Ishikawa (cell line): Measurements from ENCODE around the gene AKIRIN2.

Experiments used
- MAX ChIP-seq: IDR thresholded peaks from 2 replicates; pipeline ENCODE4 v1.6.1; 2012
- RAD21 ChIP-seq: IDR thresholded peaks from 2 replicates; pipeline ENCODE4 v1.6.1; 2012; ENCODE audit warnings: low read depth
- REST ChIP-seq: IDR thresholded peaks from 2 replicates; pipeline ENCODE4 v1.6.1; 2012; ENCODE audit warnings: low read depth, mild to moderate bottlenecking
- TAF1 ChIP-seq: IDR thresholded peaks from 2 replicates; pipeline ENCODE4 v1.6.1; 2012; ENCODE audit warnings: low read depth, mild to moderate bottlenecking
- TCF12 ChIP-seq: IDR thresholded peaks from 2 replicates; pipeline ENCODE4 v1.6.1; 2012; ENCODE audit warnings: low read depth
- TEAD4 ChIP-seq: IDR thresholded peaks from 2 replicates; pipeline ENCODE4 v1.6.1; 2012
- TF ChIP-seq, protein P1 (sequence below): IDR thresholded peaks from 2 replicates; pipeline ENCODE4 v1.6.1; 2012

DNA sequence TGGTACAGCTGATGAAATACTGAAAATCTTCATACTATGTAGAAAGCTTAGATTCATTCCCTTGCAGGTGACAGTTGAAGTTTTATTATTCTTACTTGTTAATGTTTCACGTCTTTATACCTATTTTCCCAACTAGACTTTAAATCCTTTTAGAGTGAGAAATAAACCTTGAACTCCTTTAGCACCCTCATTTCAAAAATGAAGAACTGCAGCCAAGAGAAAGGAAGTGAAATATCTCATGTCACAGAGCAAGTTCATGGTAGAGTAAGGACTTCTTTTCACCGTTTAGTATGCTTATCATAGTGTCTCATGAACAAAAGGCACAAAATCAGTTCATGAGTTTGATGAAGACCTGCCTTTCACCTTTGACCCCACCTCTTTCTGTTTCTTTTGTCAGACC, 73.6 kb downstream of the AKIRIN2 start:
- TF ChIP-seq, protein P1, sequence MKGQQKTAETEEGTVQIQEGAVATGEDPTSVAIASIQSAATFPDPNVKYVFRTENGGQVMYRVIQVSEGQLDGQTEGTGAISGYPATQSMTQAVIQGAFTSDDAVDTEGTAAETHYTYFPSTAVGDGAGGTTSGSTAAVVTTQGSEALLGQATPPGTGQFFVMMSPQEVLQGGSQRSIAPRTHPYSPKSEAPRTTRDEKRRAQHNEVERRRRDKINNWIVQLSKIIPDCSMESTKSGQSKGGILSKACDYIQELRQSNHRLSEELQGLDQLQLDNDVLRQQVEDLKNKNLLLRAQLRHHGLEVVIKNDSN, result no peak
- TF ChIP-seq TCF12, result no peak
- TF ChIP-seq TEAD4, result no peak
- TF ChIP-seq REST, result no peak
- TF ChIP-seq TAF1, result no peak
- no peak for TF ChIP-seq RAD21
- TF ChIP-seq MAX, result no peak
